ACC112 (cell line): ENCODE results near the gene TIMMDC1.
"Not testable (repeated sequence)": the region's sequence is repeated elsewhere in the genome, so short reads cannot be mapped to it uniquely, and the experiment has no call there.

Experiments
- H2AFZ ChIP-seq: fragments of 200-600 bp; sonication (generic); one replicate; pipeline ENCODE4 v1.6.0; 2017; ENCODE audit warnings: antibody characterized with exemption, low read length; ENCODE audit not compliant: unreplicated experiment
- H3K27ac ChIP-seq: fragments of 200-600 bp; sonication (generic); 2 replicates; pipeline ENCODE4 v1.5.1; 2014; ENCODE audit warnings: low read depth, mild to moderate bottlenecking, antibody characterized with exemption, low read length, moderate library complexity
- H3K27me3 ChIP-seq: fragments of 200-600 bp; sonication (generic); 2 replicates; pipeline ENCODE4 v1.6.1; 2014; ENCODE audit warnings: mild to moderate bottlenecking, antibody characterized with exemption, low read length, moderate library complexity, mixed read lengths; ENCODE audit not compliant: insufficient read depth
- H3K36me3 ChIP-seq: fragments of 200-600 bp; sonication (generic); 2 replicates; pipeline ENCODE4 v1.6.1; 2016; ENCODE audit warnings: mild to moderate bottlenecking, antibody characterized with exemption, low read length, moderate library complexity, mixed read lengths; ENCODE audit not compliant: insufficient read depth
- H3K4me1 ChIP-seq: fragments of 200-600 bp; sonication (generic); one replicate; pipeline ENCODE4 v1.6.1; 2016; ENCODE audit warnings: low read length, mixed read lengths; ENCODE audit not compliant: insufficient read depth, unreplicated experiment, control insufficient read depth
- H3K4me3 ChIP-seq: fragments of 200-600 bp; sonication (generic); 2 replicates; pipeline ENCODE4 v1.5.1; 2014; ENCODE audit warnings: mild to moderate bottlenecking, low read depth, low read length
- H3K79me2 ChIP-seq: fragments of 200-600 bp; sonication (generic); one replicate; pipeline ENCODE4 v1.6.0; 2016; ENCODE audit warnings: low read length; ENCODE audit not compliant: control insufficient read depth, unreplicated experiment, insufficient read depth

Gene TIMMDC1

GRCh38 chr3:119536757-119537156, 38.4 kb downstream of the TIMMDC1 start:
- no peak overlapping the region for H3K27ac ChIP-seq
- no peaks in the 10 kb centered on the region for H3K4me1 ChIP-seq
- H2AFZ ChIP-seq: no peak overlapping the region
- H3K27me3 ChIP-seq: peaks cover 3% of the 10 kb centered on the region; the same call in 1 of the 2 replicates
- H3K36me3 ChIP-seq: no peaks in the 10 kb centered on the region
- no peaks in the 10 kb centered on the region for H3K79me2 ChIP-seq
- no peak overlapping the region for H3K4me3 ChIP-seq

- H3K79me2 ChIP-seq: no peaks in the 10 kb centered on the region
- H3K4me3 ChIP-seq: no peak overlapping the region
- H3K27ac ChIP-seq: no peak overlapping the region
- no peaks in the 10 kb centered on the region for H3K36me3 ChIP-seq
- H3K4me1 ChIP-seq: no peaks in the 10 kb centered on the region
- peaks cover 3% of the 10 kb centered on the region; the same call in 1 of the 2 replicates for H3K27me3 ChIP-seq
- H2AFZ ChIP-seq: no peak overlapping the region
Measured at GRCh38 chr3:119538772-119539171, 40.4 kb downstream of the TIMMDC1 start.

DNA sequence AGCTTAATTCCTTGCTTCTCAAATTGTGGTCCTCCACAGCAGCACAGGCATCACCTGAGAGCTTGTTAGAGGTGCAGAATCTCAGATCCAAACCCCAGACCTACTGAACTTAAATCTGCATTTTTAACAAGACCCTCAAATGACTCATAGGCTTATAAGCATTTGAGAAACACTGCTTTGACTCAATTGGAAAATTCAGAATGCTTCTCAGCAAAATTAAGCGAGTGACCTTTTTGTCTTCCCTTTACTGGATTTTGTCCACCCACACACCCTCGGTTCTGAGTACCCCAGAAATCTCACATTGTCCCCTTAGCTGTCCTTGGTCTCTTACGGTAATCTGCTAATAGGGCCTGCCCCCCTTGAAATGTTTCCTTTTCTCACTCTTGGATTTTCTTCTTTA, 43.2 kb downstream of the TIMMDC1 start:
- H3K27me3 ChIP-seq: peaks cover 3% of the 10 kb centered on the region; the same call in 1 of the 2 replicates
- no peaks in the 10 kb centered on the region for H3K36me3 ChIP-seq
- H3K4me1 ChIP-seq: no peaks in the 10 kb centered on the region
- no peak overlapping the region for H3K27ac ChIP-seq
- no peak overlapping the region for H3K4me3 ChIP-seq
- H3K79me2 ChIP-seq: no peaks in the 10 kb centered on the region
- H2AFZ ChIP-seq: no peak overlapping the region

DNA sequence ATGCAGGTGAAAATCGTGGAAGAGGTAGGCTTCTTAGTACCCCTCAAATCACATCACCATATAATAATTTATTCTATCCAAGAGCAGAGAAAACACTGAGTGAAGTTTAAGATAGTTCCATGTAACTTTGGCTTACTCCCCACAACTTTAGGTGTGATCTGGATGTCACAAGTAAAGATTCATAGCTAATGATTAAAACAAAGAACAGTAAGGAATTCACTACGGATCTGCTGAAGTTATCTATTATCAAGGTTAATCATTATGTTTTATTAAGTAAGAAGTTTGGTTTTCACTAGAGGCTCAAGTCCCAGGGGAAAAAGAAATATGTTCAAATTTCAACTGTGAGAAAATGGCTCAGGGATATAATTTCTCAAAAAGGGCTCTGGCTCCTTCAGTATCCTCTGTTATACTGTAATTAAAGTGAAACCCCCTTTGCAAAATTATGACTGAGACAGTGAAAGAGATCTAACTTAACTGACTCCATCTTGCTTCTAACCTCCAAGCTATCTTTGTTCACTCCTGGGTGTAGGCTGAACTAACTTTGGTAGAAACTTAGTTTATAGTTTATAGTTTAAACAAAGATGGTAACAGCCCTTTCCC, 43.9 kb downstream of the TIMMDC1 start:
- no peak overlapping the region for H3K27ac ChIP-seq
- no peaks in the 10 kb centered on the region for H3K4me1 ChIP-seq
- peaks cover 3% of the 10 kb centered on the region; the same call in 1 of the 2 replicates for H3K27me3 ChIP-seq
- H2AFZ ChIP-seq: no peak overlapping the region
- H3K79me2 ChIP-seq: no peaks in the 10 kb centered on the region
- H3K36me3 ChIP-seq: no peaks in the 10 kb centered on the region
- no peak overlapping the region for H3K4me3 ChIP-seq

- H3K4me1 ChIP-seq: no peaks in the 10 kb centered on the region
- no peak overlapping the region for H3K27ac ChIP-seq
- no peaks in the 10 kb centered on the region for H3K36me3 ChIP-seq
- H3K4me3 ChIP-seq: no peak overlapping the region
- H2AFZ ChIP-seq: no peak overlapping the region
- H3K79me2 ChIP-seq: no peaks in the 10 kb centered on the region
- peaks cover 3% of the 10 kb centered on the region; the same call in 1 of the 2 replicates for H3K27me3 ChIP-seq
Measured at GRCh38 chr3:119543147-119543546, 44.8 kb downstream of the TIMMDC1 start.

GRCh38 chr3:119547227-119547626, 48.9 kb downstream of the TIMMDC1 start:
- Histone ChIP-seq H3K27me3 (no peaks in the 10 kb centered on the region), H3K4me3 (no peak overlapping the region), H3K4me1 (no peaks in the 10 kb centered on the region), H3K36me3 (no peaks in the 10 kb centered on the region), H3K79me2 (no peaks in the 10 kb centered on the region), H3K27ac (no peak overlapping the region), H2AFZ (no peak overlapping the region)

DNA sequence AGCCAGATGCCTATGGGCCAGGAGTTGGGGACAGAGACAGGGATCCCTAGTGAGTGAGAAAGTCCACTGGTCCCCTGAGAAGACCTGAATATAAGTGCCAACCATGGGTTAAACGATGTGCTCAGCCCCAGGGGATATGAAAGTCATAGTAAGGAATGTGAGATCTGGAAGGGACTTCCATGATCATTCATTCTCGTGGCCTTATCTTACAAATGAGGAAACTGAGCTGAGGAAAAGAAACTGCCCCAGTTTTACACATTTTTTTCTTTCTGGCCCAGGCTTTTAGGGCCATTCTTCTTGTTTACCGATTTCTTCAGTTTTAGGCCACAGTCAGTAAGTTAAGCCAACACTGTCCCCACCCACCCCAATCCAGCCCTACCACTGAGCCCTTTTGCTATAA, 50.0 kb downstream of the TIMMDC1 start:
- Histone ChIP-seq H3K36me3 (no peaks in the 10 kb centered on the region), H3K4me3 (no peak overlapping the region), H3K4me1 (no peaks in the 10 kb centered on the region), H3K79me2 (no peaks in the 10 kb centered on the region), H2AFZ (no peak overlapping the region), H3K27ac (no peak overlapping the region), H3K27me3 (no peaks in the 10 kb centered on the region)

DNA sequence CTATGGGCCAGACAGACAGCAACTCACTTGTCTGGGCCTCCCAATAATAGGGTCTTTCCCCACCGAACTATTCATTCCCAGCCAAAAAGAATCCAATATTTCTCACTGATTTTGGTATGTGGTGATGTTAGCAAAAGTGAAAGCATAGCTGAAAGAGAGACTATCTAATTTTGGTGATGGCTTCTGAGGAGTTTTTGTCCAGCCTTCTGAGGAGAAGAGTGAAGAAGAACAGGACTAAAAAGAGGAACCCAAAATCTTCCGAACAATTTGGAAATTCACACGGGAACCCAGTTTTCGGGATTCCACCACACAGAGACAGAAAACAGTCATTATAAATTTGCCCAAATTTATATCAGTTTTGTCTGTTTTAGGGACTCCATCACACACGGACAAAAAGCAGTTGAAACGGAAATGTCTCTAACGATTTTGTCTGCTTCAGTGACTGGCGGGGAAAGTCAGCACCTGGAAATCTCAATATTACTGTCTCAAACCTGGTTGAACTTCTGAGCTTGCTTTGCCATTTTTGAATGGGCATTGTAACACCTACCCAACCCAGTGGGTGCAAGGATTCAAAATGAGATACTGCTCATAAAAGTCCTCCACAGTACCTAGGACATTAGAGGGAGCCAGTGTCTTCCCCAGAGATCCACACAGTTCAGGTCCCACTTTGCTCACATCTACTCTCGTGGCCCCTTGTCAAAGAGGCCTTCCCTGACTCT, 52.0 kb downstream of the TIMMDC1 start:
- H3K4me3 ChIP-seq: no peak overlapping the region
- no peaks in the 10 kb centered on the region for H3K27me3 ChIP-seq
- no peaks in the 10 kb centered on the region for H3K36me3 ChIP-seq
- H3K79me2 ChIP-seq: no peaks in the 10 kb centered on the region
- H3K27ac ChIP-seq: no peak overlapping the region
- no peaks in the 10 kb centered on the region for H3K4me1 ChIP-seq
- no peak overlapping the region for H2AFZ ChIP-seq

DNA sequence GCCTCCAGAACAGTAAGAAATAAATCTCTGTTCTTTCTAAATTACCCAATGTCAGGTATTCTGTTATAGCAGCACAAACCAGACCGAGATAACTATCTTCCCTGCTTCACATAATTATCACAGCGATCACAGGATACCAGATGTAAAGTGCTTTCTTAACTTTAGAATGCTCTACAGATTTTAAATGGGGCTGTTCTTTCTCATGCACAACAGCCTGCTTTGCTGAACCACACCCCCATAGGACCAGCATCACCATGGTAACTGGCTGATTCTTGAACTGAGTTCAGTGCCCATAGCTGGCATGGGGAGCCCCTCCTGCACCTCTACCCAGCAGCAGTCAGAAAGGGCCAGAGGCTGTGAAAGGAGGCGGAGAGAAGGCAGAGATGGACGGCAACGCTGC, 53.3 kb downstream of the TIMMDC1 start:
- H3K79me2 ChIP-seq: no peaks in the 10 kb centered on the region
- no peak overlapping the region for H3K4me3 ChIP-seq
- no peaks in the 10 kb centered on the region for H3K36me3 ChIP-seq
- no peak overlapping the region for H3K27ac ChIP-seq
- no peak overlapping the region for H2AFZ ChIP-seq
- H3K4me1 ChIP-seq: no peaks in the 10 kb centered on the region
- 0 out of 2 replicates have a peak, but pooled peaks cover 4% of the 10 kb centered on the region for H3K27me3 ChIP-seq

DNA sequence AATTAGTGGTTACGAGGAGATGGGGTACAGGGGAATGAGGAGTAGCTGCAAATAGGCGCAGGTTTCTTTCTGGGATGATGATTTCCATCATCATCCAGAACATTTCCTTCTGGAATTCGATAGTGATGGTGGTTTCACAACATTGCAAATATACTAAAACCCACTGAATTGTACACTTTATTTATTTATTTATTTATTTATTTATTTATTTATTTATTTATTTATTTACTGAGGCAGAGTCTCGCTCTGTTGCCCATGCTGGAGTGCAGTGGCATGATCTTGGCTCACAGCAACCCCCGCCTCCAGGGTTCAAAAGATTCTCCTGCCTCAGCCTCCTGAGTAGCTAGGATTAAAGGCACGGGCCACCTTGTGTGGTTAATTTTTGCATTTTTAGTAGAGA, 54.6 kb downstream of the TIMMDC1 start:
- H3K4me3 ChIP-seq, H3K27ac ChIP-seq, H3K27me3 ChIP-seq, H3K36me3 ChIP-seq, H2AFZ ChIP-seq, H3K79me2 ChIP-seq, H3K4me1 ChIP-seq: not testable (repeated sequence)

GRCh38 chr3:119553823-119554415, 55.6 kb downstream of the TIMMDC1 start:
- Histone ChIP-seq H2AFZ (no peak overlapping the region), H3K27ac (no peak overlapping the region), H3K79me2 (no peaks in the 10 kb centered on the region), H3K4me3 (no peak overlapping the region), H3K27me3 (0 out of 2 replicates have a peak, but pooled peaks cover 6% of the 10 kb centered on the region), H3K36me3 (no peaks in the 10 kb centered on the region), H3K4me1 (no peaks in the 10 kb centered on the region)
